Amygdala (tissue), 56 donors: ENCODE results near the gene CLEC4M.
"Not testable (repeated sequence)": the region's sequence is repeated elsewhere in the genome, so short reads cannot be mapped to it uniquely, and the experiment has no call there.

Experiments
- DNase-seq, 56 donors: peaks; one replicate each; lab custom pipeline; 2025; lab: John Stamatoyannopoulos, UW

The CLEC4M gene

GRCh38 chr19:7767487-7767886, 4.4 kb downstream of the CLEC4M start:
- no peak for DNase-seq

- no peak for DNase-seq
Observed at GRCh38 chr19:7769171-7769570, 6.1 kb downstream of the CLEC4M start.

- DNase-seq = no peak
Observed at GRCh38 chr19:7771072-7771471, 8.0 kb downstream of the CLEC4M start.

GRCh38 chr19:7772752-7773291, 9.8 kb downstream of the CLEC4M start:
- DNase-seq = no peak

- no peak for DNase-seq
Observed at GRCh38 chr19:7773841-7774240, 10.8 kb downstream of the CLEC4M start.

- no peak for DNase-seq
Observed at GRCh38 chr19:7775761-7776160, 12.7 kb downstream of the CLEC4M start.

GRCh38 chr19:7778081-7778480, 15.0 kb downstream of the CLEC4M start:
- DNase-seq = no peak

- no peak for DNase-seq
Observed at GRCh38 chr19:7779631-7780486, 16.8 kb downstream of the CLEC4M start.

GRCh38 chr19:7781157-7781556, 18.1 kb downstream of the CLEC4M start:
- no peak for DNase-seq

- DNase-seq = no peak
Observed at GRCh38 chr19:7783991-7784423, 21.0 kb downstream of the CLEC4M start.

GRCh38 chr19:7784856-7785255, 21.8 kb downstream of the CLEC4M start:
- no peak for DNase-seq

GRCh38 chr19:7787141-7787540, 24.1 kb downstream of the CLEC4M start:
- no peak for DNase-seq

- no peak for DNase-seq
Observed at GRCh38 chr19:7787602-7788177, 24.6 kb downstream of the CLEC4M start.

- DNase-seq = peak in 1 of 56 donors; percentile 50
Observed at GRCh38 chr19:7788178-7788932, 25.3 kb downstream of the CLEC4M start.

- DNase-seq = peak in 1 of 56 donors; percentile 50
Observed at GRCh38 chr19:7788933-7789323, 25.9 kb downstream of the CLEC4M start.

GRCh38 chr19:7789447-7789846, 26.4 kb downstream of the CLEC4M start:
- DNase-seq = peak in 1 of 56 donors; percentile 19

- DNase-seq = no peak
Observed at GRCh38 chr19:7790416-7790815, 27.4 kb downstream of the CLEC4M start.

- DNase-seq = no peak
Observed at GRCh38 chr19:7792281-7792680, 29.2 kb downstream of the CLEC4M start.

- not testable (repeated sequence) for DNase-seq
Observed at GRCh38 chr19:7792701-7793100, 29.7 kb downstream of the CLEC4M start.

GRCh38 chr19:7793493-7793892, 30.4 kb downstream of the CLEC4M start:
- no peak for DNase-seq

- DNase-seq = no peak
Observed at GRCh38 chr19:7795555-7796161, 32.6 kb downstream of the CLEC4M start.
